Activated T-helper 1 cell treated with anti-CD3 and anti-CD28 coated beads, Interleukin-2, amount 50 U/mL, for 16 hours (primary cell): Measurements from ENCODE around the gene EIF3A.
"Not testable (repeated sequence)": the region's sequence is repeated elsewhere in the genome, so short reads cannot be mapped to it uniquely, and the experiment has no call there.

ENCODE experiments used
- DNase-seq, 2 donors: peaks; one replicate each; pipeline ENCODE4 v3.0.0-alpha.2; 2020; ENCODE audit warnings: low read depth in 1 of 2, low spot score in 1 of 2

Gene EIF3A

DNA sequence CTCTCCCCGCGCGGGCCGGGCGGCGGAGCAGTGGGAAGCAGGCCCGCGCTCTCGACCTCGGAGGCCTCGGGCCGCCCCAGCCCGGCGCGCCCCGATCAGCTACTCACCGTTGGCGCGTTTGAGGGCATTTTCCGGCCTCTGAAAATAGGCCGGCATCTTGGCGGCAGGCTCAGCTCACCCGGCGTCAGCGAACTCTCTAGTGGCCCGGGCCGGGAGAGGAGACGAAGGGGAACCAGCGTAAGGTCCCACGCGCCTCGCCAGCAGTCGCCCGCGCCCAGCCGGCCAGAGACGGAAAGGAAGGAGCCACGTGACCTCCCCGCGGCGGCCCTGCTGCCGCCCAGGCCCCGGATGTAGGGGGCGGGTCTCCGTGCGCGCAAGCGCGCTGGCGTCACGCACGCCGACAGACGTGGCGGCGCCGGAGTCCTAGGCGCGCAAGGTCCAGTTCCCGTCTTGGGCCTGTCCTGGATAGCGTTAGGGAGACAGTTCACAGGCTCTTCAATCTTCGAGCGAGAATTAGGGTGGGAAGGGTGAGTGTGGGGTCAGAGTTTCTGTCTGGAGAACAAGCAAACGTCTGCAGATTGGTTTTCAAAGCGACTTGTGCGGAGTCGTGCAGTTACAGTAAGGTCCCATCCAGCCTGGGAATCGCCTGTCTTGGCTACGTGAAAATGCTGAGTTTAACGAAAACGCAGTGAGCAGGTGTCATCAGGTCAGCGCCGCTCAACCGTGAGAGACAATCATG lies at the start of gene EIF3A:
EIF3A (minus strand) TSS at position 297 of the 739 bp plus-strand sequence; CDS start at position 156, 141 bp downstream.
- DNase-seq, result peak; percentile 82 to 90

DNA sequence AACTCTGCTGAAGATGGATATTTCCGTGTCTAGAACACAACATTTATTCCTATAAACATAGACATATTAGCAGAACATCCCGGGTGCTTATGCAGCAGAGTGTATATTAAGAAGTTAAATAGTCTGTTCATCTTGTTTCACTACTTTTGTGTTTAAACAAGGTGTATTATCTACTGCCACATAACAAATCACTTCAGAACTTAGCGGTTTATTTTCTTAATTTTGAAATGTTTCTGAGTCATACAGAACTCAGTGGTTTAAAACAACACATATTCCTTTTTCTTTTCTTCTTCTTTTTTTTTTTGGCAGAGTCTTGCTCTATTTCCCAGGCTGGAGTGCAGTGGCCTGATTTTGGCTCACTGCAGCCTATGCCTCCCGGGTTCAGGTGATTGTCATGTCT lies 49.1 kb upstream of the EIF3A start:
- no peak for DNase-seq

GRCh38 chr10:119125942-119126341 lies 45.3 kb upstream of the EIF3A start:
- no peak for DNase-seq

GRCh38 chr10:119120875-119121274 lies 40.3 kb upstream of the EIF3A start:
- no peak for DNase-seq

- no peak for DNase-seq
These were observed 39.8 kb upstream of the EIF3A start for GRCh38 chr10:119120413-119120867.

- DNase-seq, result no peak
These were observed 38.8 kb upstream of the EIF3A start for GRCh38 chr10:119119400-119119799.

DNA sequence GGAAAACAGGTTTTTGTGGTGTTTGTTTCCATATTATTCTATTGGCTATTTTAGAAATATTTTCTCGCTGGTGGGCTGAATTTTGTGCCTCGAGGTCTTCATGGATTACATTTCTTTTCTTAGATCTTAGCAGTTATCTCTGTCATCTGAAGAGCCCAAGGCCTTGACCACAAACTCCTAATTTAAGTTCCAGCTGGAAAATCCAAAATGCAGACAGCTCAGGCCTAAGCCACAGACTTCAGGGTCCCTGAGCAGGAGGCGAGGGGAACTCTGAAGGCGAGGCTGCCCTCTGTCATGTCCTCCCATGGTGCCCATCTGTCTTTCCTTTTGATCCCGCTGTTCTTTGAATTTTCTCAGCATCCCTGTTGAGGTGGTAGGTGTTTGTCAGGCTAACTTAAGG lies 37.6 kb upstream of the EIF3A start:
- DNase-seq, result no peak

GRCh38 chr10:119116326-119116951 lies 35.8 kb upstream of the EIF3A start:
- DNase-seq, result no peak

DNA sequence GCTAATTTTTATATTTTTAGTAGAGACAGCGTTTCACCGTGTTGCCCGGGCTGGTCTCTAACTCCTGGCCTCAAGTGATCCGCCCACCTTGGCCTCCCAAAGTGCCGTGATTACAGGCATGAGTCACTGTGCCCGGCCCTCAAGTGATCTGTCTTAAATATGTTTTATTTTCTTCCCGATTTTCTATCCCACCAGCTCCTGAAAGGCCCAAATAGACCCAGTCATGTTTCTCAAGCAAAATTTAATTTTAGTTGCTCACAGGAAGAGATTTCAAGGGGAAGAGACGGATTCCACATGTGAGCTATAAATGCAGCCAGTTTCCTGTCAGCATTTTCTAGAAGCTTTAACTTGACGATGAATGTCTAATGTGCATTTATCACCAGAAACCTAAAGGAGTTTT lies 35.3 kb upstream of the EIF3A start:
- no peak for DNase-seq

GRCh38 chr10:119113751-119114732 lies 33.4 kb upstream of the EIF3A start:
- no peak for DNase-seq

DNA sequence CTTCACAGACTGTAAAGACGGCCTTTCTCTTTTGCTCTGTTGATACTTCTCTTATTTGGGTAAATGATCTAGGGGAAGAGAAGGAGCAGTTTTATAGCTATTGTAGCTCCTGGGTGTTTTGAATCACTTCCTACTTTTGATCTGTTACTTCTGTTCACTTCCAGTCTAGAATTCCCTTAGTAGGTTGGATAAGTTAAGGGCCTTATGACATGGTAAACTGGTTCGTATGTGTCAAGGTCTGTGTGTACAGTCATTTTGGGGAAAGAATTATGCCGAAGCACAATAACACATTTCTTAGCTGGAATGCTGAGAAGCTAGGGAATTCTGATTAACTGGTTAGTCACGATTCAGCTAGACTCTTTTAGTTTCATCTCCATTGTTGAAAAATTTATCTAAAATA lies 31.4 kb upstream of the EIF3A start:
- no peak for DNase-seq

- not testable (repeated sequence) for DNase-seq
These were observed 27.2 kb upstream of the EIF3A start for GRCh38 chr10:119107771-119108170.

GRCh38 chr10:119107106-119107505 lies 26.5 kb upstream of the EIF3A start:
- not testable (repeated sequence) for DNase-seq

- not testable (repeated sequence) for DNase-seq
These were observed 25.3 kb upstream of the EIF3A start for GRCh38 chr10:119105899-119106298.

DNA sequence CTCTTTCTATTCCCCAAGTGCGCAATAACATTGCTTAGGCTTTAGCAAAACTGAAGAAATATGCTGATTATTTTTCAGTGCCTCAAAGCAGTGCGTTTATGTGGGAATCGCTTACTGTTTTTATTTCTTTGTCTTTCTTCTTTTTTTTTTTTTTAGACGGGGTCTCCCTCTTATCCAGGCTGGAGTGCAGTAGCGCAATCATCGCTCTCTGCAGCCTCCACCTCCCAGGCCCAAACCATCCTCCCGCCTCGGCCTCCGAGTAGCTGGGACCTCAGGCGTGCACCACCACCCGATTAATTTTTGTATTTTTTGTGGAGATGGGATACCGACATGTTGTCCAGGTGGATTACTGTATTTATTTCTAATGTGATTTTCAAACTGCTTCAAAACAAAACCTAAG lies 24.5 kb upstream of the EIF3A start:
- DNase-seq, result no peak

DNA sequence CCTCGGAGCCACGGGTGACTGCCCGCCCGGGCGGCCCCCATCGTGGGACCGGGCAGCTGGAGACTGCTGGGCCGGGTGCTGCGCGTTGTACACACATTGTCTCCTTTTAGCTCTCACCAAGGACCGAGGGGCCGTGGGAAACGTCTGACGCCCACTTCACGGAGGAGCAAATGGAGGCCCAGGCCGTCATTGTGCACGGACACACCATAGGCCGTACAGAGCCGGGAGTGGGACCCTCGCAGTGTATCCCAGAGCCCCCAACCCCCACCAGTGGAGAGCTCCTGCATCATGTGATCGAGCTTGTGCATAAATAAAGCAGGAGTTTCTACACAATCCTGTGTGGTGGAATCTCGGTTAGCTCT lies 24.0 kb upstream of the EIF3A start:
- no peak for DNase-seq

- DNase-seq, result peak; percentile 42 to 68
These were observed 23.5 kb upstream of the EIF3A start, which contains the start of gene DENND10 for GRCh38 chr10:119103903-119104653. Gene DENND10, plus strand, starts transcription at chr10:119104113. Its CDS starts 30 bp downstream, at chr10:119104143.

DNA sequence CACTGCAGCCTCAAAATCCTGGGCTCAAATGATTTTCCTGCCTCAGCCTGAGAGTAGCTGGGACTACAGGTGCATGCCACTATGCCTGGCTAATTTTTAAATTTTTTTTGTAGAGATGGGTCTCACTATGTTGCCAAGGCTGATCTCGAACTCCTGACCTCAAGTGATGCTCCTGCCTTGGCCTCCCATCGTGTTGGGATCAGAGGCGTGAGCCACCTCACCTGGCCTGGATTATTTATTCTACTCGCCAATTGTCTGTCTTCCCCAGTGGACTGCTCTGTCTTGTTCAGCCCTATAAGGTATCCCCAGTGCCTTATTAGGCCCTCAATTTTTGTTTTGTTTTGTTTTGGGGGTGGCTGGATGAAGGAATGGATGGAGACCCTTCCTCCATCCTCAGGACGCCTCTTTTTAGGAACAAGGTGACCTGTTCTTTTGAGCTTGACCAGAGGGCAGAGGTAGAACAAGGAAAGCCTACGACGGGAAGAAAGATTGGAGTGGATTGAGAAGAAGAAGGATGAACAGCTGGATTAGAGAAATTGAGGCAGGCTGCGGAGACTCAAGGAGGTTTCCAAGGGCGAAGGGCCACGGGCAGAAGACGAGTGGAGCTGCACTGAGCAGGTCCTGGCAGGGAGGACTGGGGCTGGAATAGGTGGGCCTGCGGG lies 22.8 kb upstream of the EIF3A start:
- no peak for DNase-seq

GRCh38 chr10:119101366-119102098 lies 20.9 kb upstream of the EIF3A start:
- DNase-seq, result no peak
